Aorta (tissue), 5 donors: ENCODE results near the gene PPP1R16B. TPM values are rescaled to one million over a fixed set of nuclear protein-coding genes. Genes with fewer than 3 reads are reported as not detected.

Source experiments
- ATAC-seq: fragments of 200-7000 bp; cut with Tn5 transposase; one replicate; pipeline ENCODE4 v1.9.1; 2022; ENCODE audit warnings: moderate library complexity; ENCODE audit not compliant: low FRiP score
- DNase-seq, 2 donors: peaks; one replicate each; pipeline ENCODE4 v3.0.0-alpha.2; 2020
- H3K27ac ChIP-seq, 2 donors: one replicate each; pipeline ENCODE4 v1.5.1; 2013; ENCODE audit warnings: low read length in 2 of 2, mild to moderate bottlenecking in 2 of 2, moderate library complexity in 2 of 2, control low read depth in 1 of 2, inconsistent platforms in 1 of 2, low read depth in 1 of 2
- H3K27me3 ChIP-seq, 2 donors: one replicate each; pipeline ENCODE4 v1.6.1; 2013; ENCODE audit warnings: control low read depth in 1 of 2, low read length in 1 of 2, mild to moderate bottlenecking in 1 of 2, moderate library complexity in 1 of 2; ENCODE audit not compliant: insufficient read depth in 2 of 2, control insufficient read depth in 1 of 2
- H3K36me3 ChIP-seq, 2 donors: one replicate each; pipeline ENCODE4 v1.6.1; 2013; ENCODE audit warnings: control low read depth in 1 of 2, low read length in 1 of 2, mild to moderate bottlenecking in 1 of 2; ENCODE audit not compliant: insufficient read depth in 2 of 2, control insufficient read depth in 1 of 2
- H3K4me1 ChIP-seq, 2 donors: one replicate each; pipeline ENCODE4 v1.6.1; 2013; ENCODE audit warnings: low read length in 2 of 2, control low read depth in 1 of 2, mild to moderate bottlenecking in 1 of 2, moderate library complexity in 1 of 2; ENCODE audit not compliant: insufficient read depth in 2 of 2, control insufficient read depth in 1 of 2
- H3K4me3 ChIP-seq, 2 donors: one replicate each; pipeline ENCODE4 v1.5.1; 2013; ENCODE audit warnings: low read length in 2 of 2, control low read depth in 1 of 2, mild to moderate bottlenecking in 1 of 2
- H3K9me3 ChIP-seq: one replicate; pipeline ENCODE4 v1.6.1; 2013; ENCODE audit warnings: mild to moderate bottlenecking, low read length; ENCODE audit not compliant: control insufficient read depth
- WGBS, 2 donors: extraction: QIAGEN DNeasy Blood & Tissue Kit; methylation state at CpG; one replicate each; pipeline ENCODE4 v1.1.7; 2013; 5-methylcytosine and 5-hydroxymethylcytosine counted together
- intact Hi-C, 2 donors: fragments of 100-400 bp; cut with DNase I; formaldehyde crosslinking; loops; one replicate each; pipeline versions ENCODE4 v1.14.2 to v1.15.0; 2022
- polyA plus RNA-seq, 2 donors: library from polyadenylated mRNA; stranded (reverse); fragments of 200-250 nt; gene quantifications; one replicate each; pipeline ENCODE4 v1.2.3, GENCODE V29; 2013
- total RNA-seq, 2 donors: library from RNA; stranded (reverse); fragmentation: NEBNext Ultra II Directional; extraction: Animal tissue kit (Norgen Biotek cat#: 25700); gene quantifications; one replicate each; pipeline ENCODE4 v1.2.1, GENCODE V29; 2021
- donor health status: healthy with polysubstance abuse.
- donor health status: Bipolar disorder and iron deficiency.
- donor health status: DM: no; HTN: no; CAD: no.
- donor health status: DM: no; HTN: no; CAD: no.
- donor health status: DM: yes; HTN: yes; CAD: no.

The PPP1R16B gene
- total and polyA plus RNA-seq, 4 donors: 0.97 to 17.6 (median 7.3) TPM

DNA sequence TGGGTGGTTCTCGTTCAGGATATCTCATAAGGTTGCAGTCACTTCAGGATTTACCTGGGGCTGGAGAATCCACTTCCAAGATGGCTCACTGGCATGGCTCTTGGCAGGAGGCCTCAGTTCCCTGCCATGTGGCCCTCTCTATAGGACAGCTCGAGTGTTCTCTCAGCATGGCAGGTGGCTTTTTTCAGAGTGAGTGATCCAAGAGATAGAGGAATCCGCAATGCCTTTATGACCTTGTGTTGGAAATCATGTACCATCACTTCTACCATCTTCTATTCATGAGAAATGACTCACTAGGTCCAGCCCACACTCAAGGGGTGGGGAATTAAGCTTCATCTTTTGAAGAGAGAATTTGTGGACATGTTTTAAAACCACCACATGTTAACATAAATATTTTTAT is 37.8 kb downstream of the PPP1R16B start:
- Histone ChIP-seq H3K9me3 (no peaks in the 10 kb centered on the region), H3K27me3 (no peaks in the 10 kb centered on the region), H3K27ac (no peak overlapping the region), H3K4me1 (no peaks in the 10 kb centered on the region), H3K4me3 (no peak overlapping the region), H3K36me3 (no peaks in the 10 kb centered on the region)
- no peak for ATAC-seq
- no peak for DNase-seq
- 71 to 72% methylated on average over 3 of the region's 3 CpGs for WGBS, 2 donors
- intact Hi-C loops: no loop called here

DNA sequence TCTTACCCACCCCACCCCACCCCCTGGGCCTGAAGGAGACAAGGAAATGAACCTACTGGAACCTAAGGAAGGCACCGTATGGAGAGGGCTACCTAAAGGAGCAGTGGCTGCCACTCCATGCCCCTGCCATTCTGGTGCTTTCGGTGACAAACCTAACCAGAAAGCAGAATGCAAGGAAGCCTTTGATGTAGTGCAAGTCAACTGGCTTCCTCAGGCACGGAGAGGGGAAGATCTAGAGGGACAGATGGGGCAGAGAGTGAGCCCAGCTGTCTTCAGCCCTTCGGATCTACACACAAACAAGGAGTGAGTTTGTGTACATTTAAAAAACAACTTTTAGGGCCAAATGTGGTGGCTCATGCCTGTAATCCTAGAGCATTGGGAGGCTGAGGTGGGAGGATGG is 39.5 kb downstream of the PPP1R16B start:
- H3K4me1 ChIP-seq: no peaks in the 10 kb centered on the region
- ATAC-seq (no peak), DNase-seq (no peak)
- intact Hi-C loops: no loop called here
- WGBS, 2 donors: 54 to 69% methylated on average over 4 of the region's 4 CpGs
- H3K27me3 ChIP-seq: no peaks in the 10 kb centered on the region
- H3K36me3 ChIP-seq: no peaks in the 10 kb centered on the region
- H3K9me3 ChIP-seq: no peaks in the 10 kb centered on the region
- no peak overlapping the region for H3K27ac ChIP-seq
- H3K4me3 ChIP-seq: no peak overlapping the region

DNA sequence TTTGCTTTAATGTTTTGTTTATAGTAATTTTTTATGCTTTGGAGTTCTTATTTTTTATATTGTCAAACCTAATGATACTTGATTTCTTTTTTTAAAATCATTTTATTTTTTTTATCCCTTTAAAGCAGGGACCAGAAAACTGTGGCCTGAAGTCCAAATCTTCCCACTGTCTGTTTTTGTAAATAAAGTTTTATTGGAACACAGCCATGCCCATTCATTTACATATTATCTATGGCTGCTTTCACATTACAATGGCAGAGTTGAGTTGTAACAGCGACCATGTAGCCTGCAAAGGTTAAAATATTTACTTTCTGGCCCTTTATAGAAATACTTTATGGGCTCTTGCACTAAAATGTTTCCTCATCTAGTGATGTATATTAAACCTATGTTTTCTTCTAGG is 42.3 kb downstream of the PPP1R16B start:
- no peak for ATAC-seq
- Histone ChIP-seq H3K4me3 (no peak overlapping the region), H3K9me3 (no peaks in the 10 kb centered on the region), H3K27ac (no peak overlapping the region), H3K36me3 (no peaks in the 10 kb centered on the region), H3K27me3 (no peaks in the 10 kb centered on the region), H3K4me1 (no peaks in the 10 kb centered on the region)
- intact Hi-C loops: no loop called here
- DNase-seq: no peak
- WGBS, 2 donors: 73 to 77% methylated on average over 1 of the region's 1 CpG

DNA sequence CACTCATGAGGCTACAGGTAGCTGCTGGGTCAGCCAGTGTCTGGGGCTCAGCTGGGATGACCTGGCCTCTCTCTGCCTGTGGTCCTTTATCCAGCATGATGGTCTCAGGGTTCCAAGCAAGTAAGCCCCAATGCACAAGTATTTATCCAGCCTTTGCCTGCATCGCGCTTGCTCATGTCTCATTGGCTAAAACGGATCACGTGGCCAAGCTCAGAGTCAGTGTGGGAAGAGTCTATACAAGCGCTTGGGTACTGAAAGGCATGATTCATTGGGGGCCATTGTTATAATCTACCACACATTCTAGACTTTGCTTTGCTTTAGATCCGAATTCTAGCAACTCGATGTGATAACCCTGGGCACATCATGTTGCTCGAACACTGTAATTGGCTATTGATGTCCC is 48.3 kb downstream of the PPP1R16B start:
- Histone ChIP-seq H3K4me1 (peaks cover 0 to 2% of the 10 kb centered on the region in 2 donors), H3K27me3 (no peaks in the 10 kb centered on the region), H3K36me3 (no peaks in the 10 kb centered on the region), H3K4me3 (no peak overlapping the region), H3K9me3 (no peaks in the 10 kb centered on the region), H3K27ac (no peak overlapping the region)
- no peak for ATAC-seq
- 90 to 91% methylated on average over 8 of the region's 8 CpGs for WGBS, 2 donors
- intact Hi-C loops: no loop called here
- DNase-seq: peak in 1 of 2 donors; percentile 55

DNA sequence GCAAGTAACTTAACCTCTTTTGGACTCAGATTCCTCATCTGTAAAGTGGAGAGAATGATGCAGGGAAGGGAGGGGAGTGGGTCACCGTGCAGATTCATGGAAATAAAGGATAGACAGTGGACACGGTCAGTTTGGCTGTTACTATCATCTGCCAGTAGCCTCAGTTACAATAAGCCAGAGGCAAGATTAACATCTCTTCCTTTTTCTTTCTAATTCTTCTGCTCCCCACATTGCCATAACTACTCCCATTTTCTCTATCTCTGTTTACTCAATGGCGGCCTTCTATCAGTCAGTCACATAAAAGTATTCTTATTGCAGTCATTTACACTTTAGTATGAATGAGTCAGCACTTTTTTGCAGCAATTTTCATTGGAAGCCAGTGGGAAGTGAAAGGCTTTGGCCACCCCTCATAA is 49.2 kb downstream of the PPP1R16B start:
- intact Hi-C loops: no loop called here
- Histone ChIP-seq H3K9me3 (no peaks in the 10 kb centered on the region), H3K4me1 (peaks cover 0 to 2% of the 10 kb centered on the region in 2 donors), H3K4me3 (no peak overlapping the region), H3K36me3 (no peaks in the 10 kb centered on the region), H3K27me3 (no peaks in the 10 kb centered on the region), H3K27ac (no peak overlapping the region)
- DNase-seq (no peak), ATAC-seq (no peak)
- WGBS, 2 donors: 72 to 74% methylated on average over 3 of the region's 3 CpGs

DNA sequence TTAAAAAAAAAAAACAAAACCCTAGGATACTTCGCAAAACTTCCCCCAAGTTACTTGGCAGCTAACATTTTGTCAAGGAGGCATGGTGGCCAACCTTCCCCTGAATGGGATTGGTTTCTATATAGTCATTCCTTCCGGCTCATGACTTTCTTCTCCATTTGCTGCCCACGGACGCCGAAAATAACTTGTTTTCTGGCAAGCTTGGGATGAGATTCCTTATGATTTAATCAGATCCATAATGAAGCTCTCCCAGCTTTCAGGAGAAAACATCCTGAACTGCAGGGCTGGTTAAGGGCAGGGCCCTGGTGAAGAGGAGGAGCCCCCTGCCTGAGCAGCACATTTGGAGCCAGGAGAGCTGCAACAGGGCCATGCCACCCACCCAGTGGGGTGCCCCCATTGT is 49.9 kb downstream of the PPP1R16B start:
- DNase-seq (peak in 1 of 2 donors; percentile 43), ATAC-seq (no peak)
- WGBS, 2 donors: 14 to 32% methylated on average over 5 of the region's 5 CpGs
- no peaks in the 10 kb centered on the region for H3K36me3 ChIP-seq
- H3K4me1 ChIP-seq: peaks cover 0 to 2% of the 10 kb centered on the region in 2 donors
- H3K4me3 ChIP-seq: no peak overlapping the region
- intact Hi-C loops: no loop called here
- no peaks in the 10 kb centered on the region for H3K27me3 ChIP-seq
- no peak overlapping the region for H3K27ac ChIP-seq
- H3K9me3 ChIP-seq: no peaks in the 10 kb centered on the region

DNA sequence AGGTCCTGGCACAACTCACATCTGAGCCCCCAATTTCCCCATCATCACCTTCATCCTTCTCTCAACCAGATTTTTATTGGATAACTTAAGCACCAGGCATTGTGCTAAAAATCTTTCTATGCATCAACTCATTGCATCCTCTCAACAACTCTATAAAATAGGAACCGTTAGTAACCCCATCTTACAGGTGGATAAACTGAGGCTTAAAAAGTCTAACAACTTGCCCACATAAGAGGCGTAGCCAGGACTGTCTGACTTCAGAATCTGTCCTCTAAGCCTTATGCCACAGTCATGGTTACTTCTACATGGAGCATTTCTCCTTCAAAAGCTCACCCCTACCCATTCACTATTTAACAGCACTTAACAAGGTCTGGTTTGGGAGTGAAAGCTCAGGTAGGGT is 51.1 kb downstream of the PPP1R16B start:
- Histone ChIP-seq H3K4me3 (no peak overlapping the region), H3K9me3 (no peaks in the 10 kb centered on the region), H3K27ac (no peak overlapping the region), H3K36me3 (no peaks in the 10 kb centered on the region), H3K27me3 (no peaks in the 10 kb centered on the region), H3K4me1 (peaks cover 0 to 2% of the 10 kb centered on the region in 2 donors)
- WGBS, 2 donors: 82 to 85% methylated on average over 2 of the region's 2 CpGs
- DNase-seq (no peak), ATAC-seq (no peak)
- intact Hi-C loops: no loop called here

DNA sequence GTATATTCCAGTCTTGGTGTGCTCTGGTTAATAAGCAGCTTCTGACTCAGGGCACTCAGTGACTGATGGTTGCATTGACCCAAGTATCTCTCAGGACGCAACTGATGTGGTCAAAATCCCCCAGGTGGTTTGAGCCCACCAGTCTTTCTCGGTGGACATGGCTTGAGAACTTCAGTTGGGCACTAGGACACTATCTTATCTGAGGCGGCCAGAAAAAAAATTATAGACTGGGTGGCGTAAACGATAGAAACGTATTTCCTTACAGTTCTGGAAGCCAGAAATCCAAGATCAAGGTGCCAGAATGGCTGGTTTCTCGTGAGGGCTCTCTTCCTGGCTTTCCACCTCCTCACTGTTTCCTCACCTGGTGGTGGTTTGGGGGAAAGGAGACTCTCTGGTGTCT is 52.2 kb downstream of the PPP1R16B start:
- intact Hi-C loops: no loop called here
- ATAC-seq: no peak
- Histone ChIP-seq H3K27ac (no peak overlapping the region), H3K9me3 (no peaks in the 10 kb centered on the region), H3K4me1 (peaks cover 0 to 2% of the 10 kb centered on the region in 2 donors), H3K36me3 (no peaks in the 10 kb centered on the region), H3K27me3 (no peaks in the 10 kb centered on the region), H3K4me3 (no peak overlapping the region)
- DNase-seq: no peak
- WGBS, 2 donors: 84% methylated on average over 7 of the region's 7 CpGs

DNA sequence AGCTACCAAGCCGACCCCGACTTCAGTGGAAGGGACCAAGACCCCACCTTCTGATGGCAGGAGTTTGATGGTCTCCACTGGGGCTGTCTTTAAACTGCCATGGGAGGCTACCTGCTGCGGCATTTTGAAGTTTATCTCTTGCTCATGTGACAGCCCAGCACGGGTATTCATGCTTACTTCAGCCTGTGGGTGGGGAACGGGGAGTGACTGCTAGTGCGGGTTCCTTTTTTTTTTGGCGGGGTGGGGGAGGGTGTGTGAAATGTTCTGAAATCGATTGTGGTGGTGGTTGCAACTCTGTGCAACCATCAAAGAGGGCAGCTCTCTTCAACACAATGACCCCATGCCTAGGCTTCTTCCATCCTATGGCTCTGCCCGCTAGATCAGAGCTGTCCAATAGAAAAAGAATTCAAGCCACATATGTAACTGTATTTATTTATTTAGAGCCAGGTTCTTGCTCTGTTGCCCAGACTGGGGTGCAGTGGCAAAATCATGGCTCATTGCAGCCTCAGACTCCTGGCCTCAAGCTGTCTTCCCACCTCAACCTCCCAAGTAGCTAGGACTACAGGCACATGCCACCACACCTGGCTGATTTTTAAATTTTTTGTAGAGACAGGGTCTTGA is 53.7 kb downstream of the PPP1R16B start:
- DNase-seq: peak in 1 of 2 donors; percentile 34
- Histone ChIP-seq H3K27me3 (no peaks in the 10 kb centered on the region), H3K36me3 (no peaks in the 10 kb centered on the region), H3K4me3 (no peak overlapping the region), H3K27ac (no peak overlapping the region), H3K4me1 (peaks cover 0 to 2% of the 10 kb centered on the region in 2 donors), H3K9me3 (no peaks in the 10 kb centered on the region)
- intact Hi-C loops: no loop called here
- 70 to 73% methylated on average over 9 of the region's 9 CpGs for WGBS, 2 donors
- no peak for ATAC-seq
